ENCODE data around the gene CKAP5. TPM values are rescaled to one million over a fixed set of nuclear protein-coding genes. Genes with fewer than 3 reads are reported as not detected.

CKAP5 gene
- total RNA-seq = 100 to 1,000 TPM; 130 to 133 TPM

DNA sequence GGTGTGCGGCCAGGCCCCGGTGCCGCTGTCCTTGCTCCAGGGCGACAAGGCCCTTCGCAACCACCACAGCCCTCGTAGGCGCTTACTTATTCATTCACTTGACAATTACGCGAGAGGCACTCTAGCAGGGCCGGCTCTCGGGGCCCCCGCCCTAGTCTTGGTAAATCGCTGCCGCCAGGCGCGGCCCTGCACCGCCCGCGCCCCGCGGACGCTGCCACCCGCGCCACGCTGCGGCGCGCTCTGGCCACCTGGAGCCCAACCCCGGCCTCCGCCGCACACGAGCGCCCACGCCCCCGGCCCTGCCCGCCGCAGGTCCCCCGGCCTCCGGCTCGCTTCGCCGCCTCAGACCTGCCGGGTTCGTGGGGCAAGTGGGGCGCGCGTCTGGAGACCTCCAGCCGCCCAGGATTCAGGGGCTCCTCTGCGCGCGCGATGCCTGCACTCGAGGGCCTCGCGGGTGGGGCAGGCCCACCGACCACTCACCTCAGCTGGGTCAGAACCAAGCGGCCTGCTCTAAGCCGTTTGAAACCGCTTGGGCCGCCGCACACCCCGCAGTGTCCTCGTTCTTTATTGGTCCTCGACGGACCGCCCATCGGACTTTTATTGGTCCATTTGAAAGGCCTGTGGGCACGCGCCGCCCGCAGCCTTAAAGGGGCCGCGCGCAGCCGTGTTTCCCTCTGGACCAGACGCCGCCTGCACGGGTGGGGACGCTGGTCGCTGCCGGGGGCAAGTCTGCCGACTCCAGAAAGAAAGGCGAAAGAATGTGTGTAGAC is at the start of gene CKAP5:
CKAP5 (minus strand) TSS at position 541 of the 770 bp plus-strand sequence. CDS start 25,049 bp downstream, outside the sequence.
- POLR2A ChIA-PET = interaction anchor here (1.4 kb wide), 1 partner anchor 19 kb away, joined by 4 read pairs; no protein-coding TSS in a partner anchor
- CTCF ChIA-PET = interaction anchor here (0.6 to 0.9 kb wide), 2 partner anchors 11 to 193 kb away, joined by 3 to 4 read pairs; no protein-coding TSS in a partner anchor

- CTCF ChIA-PET = interaction anchor here (1.2 to 1.6 kb wide), 2 partner anchors 257 to 267 kb away, joined by 4 to 8 read pairs; no protein-coding TSS in a partner anchor
- POLR2A ChIA-PET = no interaction called here
These were observed 49.7 kb upstream of the CKAP5 start for GRCh38 chr11:46895821-46896220.

- CTCF ChIA-PET = interaction anchor here (1.2 to 1.3 kb wide), 2 partner anchors 19 to 259 kb away, joined by 3 to 4 read pairs; no protein-coding TSS in a partner anchor
These were observed 48.9 kb upstream of the CKAP5 start for GRCh38 chr11:46894961-46895360.

DNA sequence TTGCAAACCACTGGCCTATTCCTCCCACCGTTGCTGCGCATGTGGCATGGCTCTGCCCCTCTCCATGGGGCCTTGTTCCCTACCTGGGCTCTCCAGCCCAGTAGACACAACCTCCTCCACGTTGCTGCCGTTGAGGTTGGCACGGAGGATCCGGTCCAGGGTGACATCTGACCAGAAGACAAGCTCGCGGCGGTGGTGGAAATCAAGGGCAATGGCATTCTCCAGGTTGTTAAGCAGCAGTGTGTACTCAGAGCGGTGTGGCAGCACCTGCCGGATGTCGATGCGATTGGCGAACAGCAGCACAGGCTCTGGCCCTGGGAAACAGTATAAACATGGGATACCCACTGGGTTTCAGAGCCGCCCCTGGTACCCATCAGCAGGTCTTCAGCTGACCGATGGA is 48.4 kb upstream of the CKAP5 start:
- POLR2A ChIA-PET = no interaction called here
- CTCF ChIA-PET = interaction anchor here (1.2 to 1.3 kb wide), 2 partner anchors 18 to 259 kb away, joined by 3 to 4 read pairs; no protein-coding TSS in a partner anchor

More at GRCh38 chr11:46894961-46895360, 48.9 kb upstream of the CKAP5 start:
- POLR2A ChIA-PET = no interaction called here

DNA sequence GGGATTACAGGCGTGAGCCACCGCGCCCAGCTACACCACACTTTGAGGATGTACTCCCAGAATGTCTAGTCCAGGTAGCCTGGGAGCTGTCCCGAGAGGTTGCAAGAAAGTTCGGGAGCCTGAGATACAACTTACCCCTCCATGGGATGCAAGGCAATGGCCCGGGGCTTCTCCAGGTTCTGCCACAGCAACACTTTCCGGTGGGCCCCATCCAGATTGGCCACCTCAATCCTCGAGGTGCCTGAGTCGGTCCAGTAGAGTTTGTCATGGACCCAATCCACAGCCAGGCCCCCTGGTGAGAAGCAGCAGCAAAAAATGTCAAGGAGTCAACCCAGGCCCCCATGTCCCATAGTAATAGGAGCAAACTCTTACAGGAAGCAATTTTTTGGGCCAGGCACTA is 46.8 kb upstream of the CKAP5 start:
- ChIA-PET CTCF (interaction anchor here (0.7 to 1.6 kb wide), 2 partner anchors 260 to 269 kb away, joined by 3 to 7 read pairs; no protein-coding TSS in a partner anchor), POLR2A (no interaction called here)

GRCh38 chr11:46892109-46892508 is 46.0 kb upstream of the CKAP5 start:
- CTCF ChIA-PET = interaction anchor here (0.7 to 1.6 kb wide), 4 partner anchors 257 to 300 kb away, joined by 3 to 7 read pairs (median 3); no protein-coding TSS in a partner anchor

GRCh38 chr11:46890665-46891064 is 44.6 kb upstream of the CKAP5 start:
- CTCF ChIA-PET = interaction anchor here (1.2 kb wide), 1 partner anchor 262 kb away, joined by 5 read pairs; no protein-coding TSS in a partner anchor
- POLR2A ChIA-PET = no interaction called here

More at GRCh38 chr11:46892109-46892508, 46.0 kb upstream of the CKAP5 start:
- POLR2A ChIA-PET = no interaction called here

- ChIA-PET POLR2A (no interaction called here), CTCF (interaction anchor here (1.2 kb wide), 1 partner anchor 263 kb away, joined by 5 read pairs; no protein-coding TSS in a partner anchor)
These were observed 43.8 kb upstream of the CKAP5 start for GRCh38 chr11:46889689-46890475.

GRCh38 chr11:46889251-46889650 is 43.2 kb upstream of the CKAP5 start:
- POLR2A ChIA-PET = no interaction called here
- CTCF ChIA-PET = no interaction called here

GRCh38 chr11:46888636-46889035 is 42.6 kb upstream of the CKAP5 start:
- POLR2A ChIA-PET = no interaction called here
- CTCF ChIA-PET = interaction anchor here (0.7 to 1.3 kb wide), 2 partner anchors 264 to 523 kb away, joined by 3 to 5 read pairs; no protein-coding TSS in a partner anchor

- POLR2A ChIA-PET = no interaction called here
- CTCF ChIA-PET = interaction anchor here (1.5 kb wide), 1 partner anchor 267 kb away, joined by 4 read pairs; no protein-coding TSS in a partner anchor
These were observed 40.1 kb upstream of the CKAP5 start for GRCh38 chr11:46886211-46886610.

GRCh38 chr11:46879056-46879585 is 33.0 kb upstream of the CKAP5 start:
- POLR2A ChIA-PET = no interaction called here
- CTCF ChIA-PET = no interaction called here

- CTCF ChIA-PET = no interaction called here
These were observed 31.5 kb upstream of the CKAP5 start for GRCh38 chr11:46877580-46877979.

DNA sequence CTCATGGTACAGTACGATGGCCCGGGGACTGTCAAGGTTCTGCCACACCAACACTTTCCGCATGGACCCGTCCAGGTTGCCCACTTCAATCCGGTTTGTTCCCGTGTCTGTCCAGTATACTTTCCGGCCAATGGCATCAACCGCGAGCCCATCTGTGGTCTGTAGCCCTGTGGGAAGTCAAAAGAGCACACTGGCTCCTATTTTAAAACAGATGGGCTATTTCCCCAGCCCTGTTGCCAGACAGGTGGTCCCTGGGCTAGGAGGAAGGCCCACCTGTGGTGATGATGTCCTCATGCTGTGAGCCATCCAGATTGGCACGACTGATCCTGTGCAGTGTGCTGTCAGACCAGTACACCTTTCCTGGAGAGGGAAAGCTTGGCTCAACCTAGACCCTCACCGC is 30.4 kb upstream of the CKAP5 start:
- ChIA-PET POLR2A (no interaction called here), CTCF (interaction anchor here (1.1 kb wide), 1 partner anchor 18 kb away, joined by 3 read pairs; no protein-coding TSS in a partner anchor)

More at GRCh38 chr11:46877580-46877979, 31.5 kb upstream of the CKAP5 start:
- POLR2A ChIA-PET = no interaction called here

- CTCF ChIA-PET = interaction anchor here (0.6 kb wide), 1 partner anchor 19 kb away, joined by 3 read pairs; no protein-coding TSS in a partner anchor
These were observed 28.5 kb upstream of the CKAP5 start for GRCh38 chr11:46874586-46874985.

DNA sequence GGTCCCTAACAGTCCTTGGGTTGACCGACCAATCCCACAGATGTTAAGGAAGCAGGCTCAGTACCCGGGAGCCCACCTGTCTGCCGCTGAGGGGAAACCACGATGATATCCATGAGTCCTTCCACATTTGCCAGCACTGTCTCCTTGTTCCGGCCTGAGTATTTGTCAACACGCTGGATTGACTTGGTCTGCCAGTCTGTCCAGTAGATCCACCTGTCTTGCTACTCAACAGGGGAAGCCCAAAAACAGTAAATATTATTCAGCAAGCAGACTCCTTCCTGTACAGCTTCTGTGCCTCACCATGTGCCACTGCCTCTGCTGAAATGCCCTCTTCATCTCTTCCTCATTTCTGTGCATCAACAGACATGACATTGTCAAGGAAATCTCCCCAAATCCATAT is 22.8 kb upstream of the CKAP5 start:
- ChIA-PET CTCF (no interaction called here), POLR2A (no interaction called here)

More at GRCh38 chr11:46874586-46874985, 28.5 kb upstream of the CKAP5 start:
- POLR2A ChIA-PET = no interaction called here

GRCh38 chr11:46865340-46865739 is 19.3 kb upstream of the CKAP5 start:
- ChIA-PET CTCF (no interaction called here), POLR2A (no interaction called here)

GRCh38 chr11:46860218-46860617 is 14.1 kb upstream of the CKAP5 start:
- POLR2A ChIA-PET = no interaction called here
- CTCF ChIA-PET = interaction anchor here (0.9 kb wide), 1 partner anchor 69 kb away, joined by 3 read pairs; no protein-coding TSS in a partner anchor

DNA sequence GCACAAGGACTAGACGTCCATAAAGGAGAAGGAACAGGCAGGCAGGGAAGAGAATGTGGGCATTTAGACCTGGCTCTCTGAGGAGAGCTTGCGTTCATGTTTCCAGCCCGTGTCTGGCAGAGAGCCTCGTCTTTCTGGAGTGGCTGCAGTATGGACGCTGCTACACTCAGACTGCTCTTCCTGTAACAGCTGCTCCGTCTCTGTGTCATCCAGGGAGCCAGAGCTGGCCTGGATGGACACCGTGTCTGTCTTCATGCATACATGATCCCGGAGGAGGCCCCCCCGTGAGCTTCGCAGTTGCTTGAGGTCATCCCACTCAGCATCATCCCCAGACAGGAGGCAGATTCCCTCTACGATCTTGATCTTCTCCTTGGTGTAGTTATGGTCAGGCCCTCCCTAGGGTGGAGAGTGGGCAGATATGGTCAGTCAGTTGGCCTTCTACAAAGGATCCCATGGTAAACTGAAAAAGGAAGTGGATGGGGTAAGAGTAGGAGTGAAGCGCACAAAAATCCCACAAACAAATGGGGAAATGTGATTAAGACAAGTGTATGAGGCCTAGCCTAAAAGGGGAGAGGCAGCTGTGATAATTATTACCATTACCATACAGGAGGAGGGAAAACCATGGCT is 13.0 kb upstream of the CKAP5 start:
- POLR2A ChIA-PET = no interaction called here
- CTCF ChIA-PET = no interaction called here
